K562 (cell line): ENCODE measurements around the gene AHI1. TPM values are rescaled to one million over a fixed set of nuclear protein-coding genes. Genes with fewer than 3 reads are reported as not detected.

Source experiments
- microRNA-seq: library from miRNA; unstranded; fragments of <30 nt; microRNA quantifications from one replicate; pipeline ENCODE4, GENCODE V29; 2018; ENCODE audit warnings: borderline microRNAs expressed
- polyA plus RNA-seq, 8 experiments: library from polyadenylated mRNA; depleted of rRNA in 4 of 8; stranded (reverse) in 5 of 8; unstranded in 3 of 8; fragments of >200 nt; fragmentation: Nextera tagmentation in 2 of 8; fragmentation: Illumina TruSeq in 1 of 8; extraction: Ambion mirVana in 2 of 8; extraction: Trizol in 1 of 8; gene quantifications; 2 replicates each; pipeline versions ENCODE4 v1.2.1 to v1.2.3, GENCODE V29; 2011 to 2014; ENCODE audit warnings: inconsistent platforms in 1 of 8, missing spikeins in 1 of 8
- small RNA-seq: library from RNA; depleted of rRNA; stranded (forward); fragments of <200 nt; gene quantifications from one replicate; pipeline ENCODE3, GENCODE V24; 2014
- total RNA-seq, 7 experiments: library from RNA; depleted of rRNA in 6 of 7; stranded (reverse); fragments of >200 nt in 6 of 7; fragmentation: Illumina TruSeq in 2 of 7; extraction: Trizol in 2 of 7; gene quantifications; 2 replicates each; pipeline versions ENCODE4 v1.2.1 to v1.2.3, GENCODE V29; 2011 to 2021; ENCODE audit warnings: low replicate concordance in 1 of 7

The AHI1 gene
- total and polyA plus RNA-seq, 9 of the 15 experiments (the other 6 are each of a cell fraction or from before 2014, with no cell fraction given): 24.7 to 54.9 (median 32.2) TPM

Small RNAs within 50 kb of the gene (microRNA-seq; reads per million reads assigned to microRNA genes)
- not detected for gene MIR548A2

Small RNAs within 50 kb of the gene (small RNA-seq; reads per million reads assigned to genes)
- not detected for gene MIR548A2
- gene RF00019: not detected
